Smooth muscle cell (in vitro differentiated cells): ENCODE data around the gene CLIP1. TPM values are rescaled to one million over a fixed set of nuclear protein-coding genes. Genes with fewer than 3 reads are reported as not detected.

Experiments
- DNase-seq: peaks from one replicate; lab custom pipeline; 2025; ENCODE audit not compliant: unreplicated experiment; lab: John Stamatoyannopoulos, UW
- H2AFZ ChIP-seq: fragments of 200-600 bp; sonication (generic); 2 replicates; pipeline ENCODE4 v1.6.0; 2016; ENCODE audit warnings: antibody characterized with exemption, low read depth, mild to moderate bottlenecking
- H3F3A ChIP-seq: fragments of 200-600 bp; sonication (generic); 2 replicates; pipeline ENCODE4 v1.6.0; 2017; ENCODE audit warnings: antibody characterized with exemption, low read depth
- H3K27ac ChIP-seq: fragments of 200-600 bp; sonication (generic); 2 replicates; pipeline ENCODE4 v1.5.1; 2016; ENCODE audit warnings: low read depth, mild to moderate bottlenecking
- H3K27me3 ChIP-seq: fragments of 200-600 bp; sonication (generic); 2 replicates; pipeline ENCODE4 v1.6.1; 2016; ENCODE audit warnings: low read depth, mild to moderate bottlenecking
- H3K36me3 ChIP-seq: fragments of 200-600 bp; sonication (generic); 2 replicates; pipeline ENCODE4 v1.5.1; 2016; ENCODE audit warnings: low read depth
- H3K4me1 ChIP-seq: fragments of 200-600 bp; sonication (generic); 2 replicates; pipeline ENCODE4 v1.5.1; 2016; ENCODE audit warnings: low read depth
- H3K4me2 ChIP-seq: fragments of 200-600 bp; sonication (generic); 2 replicates; pipeline ENCODE4 v1.6.0; 2016; ENCODE audit warnings: mild to moderate bottlenecking
- H3K4me3 ChIP-seq: fragments of 200-600 bp; sonication (generic); 2 replicates; pipeline ENCODE4 v1.5.1; 2016; ENCODE audit warnings: mild to moderate bottlenecking
- H3K79me2 ChIP-seq: fragments of 200-600 bp; sonication (generic); 2 replicates; pipeline ENCODE4 v1.6.0; 2016; ENCODE audit warnings: low read depth, mild to moderate bottlenecking
- H3K9ac ChIP-seq: fragments of 200-600 bp; sonication (generic); 2 replicates; pipeline ENCODE4 v1.6.0; 2016; ENCODE audit warnings: low read depth
- H3K9me3 ChIP-seq: fragments of 200-600 bp; sonication (generic); replicated peaks from 2 replicates; pipeline ENCODE4 v1.5.1; 2016; ENCODE audit warnings: low read depth
- H4K20me1 ChIP-seq: fragments of 200-600 bp; sonication (generic); 2 replicates; pipeline ENCODE4 v1.6.0; 2016; ENCODE audit warnings: low read depth
- WGBS: methylation state at CpG from one replicate; pipeline ENCODE4 v1.1.7; 2016; ENCODE audit warnings: low lambda C conversion rate; 5-methylcytosine and 5-hydroxymethylcytosine counted together
- polyA plus RNA-seq: library from polyadenylated mRNA; unstranded; fragments of >200 nt; fragmentation: Nextera tagmentation; extraction: Ambion mirVana; gene quantifications from 2 replicates; pipeline ENCODE4 v1.2.1, GENCODE V29; 2016
- total RNA-seq: library from RNA; depleted of rRNA; stranded (reverse); fragments of >200 nt; gene quantifications from 2 replicates; pipeline ENCODE4 v1.2.3, GENCODE V29; 2014
- TF ChIP-seq, protein P1 (sequence below): fragments of 200-600 bp; sonication (generic); IDR thresholded peaks from 2 replicates; pipeline ENCODE4 v1.5.1; 2017; ENCODE audit warnings: borderline replicate concordance, mild to moderate bottlenecking, antibody characterized with exemption; ENCODE audit not compliant: insufficient read depth, poor library complexity, severe bottlenecking

CLIP1 gene
- total and polyA plus RNA-seq, 2 experiments from 2014 or later = 15.3 to 40.4 TPM

DNA sequence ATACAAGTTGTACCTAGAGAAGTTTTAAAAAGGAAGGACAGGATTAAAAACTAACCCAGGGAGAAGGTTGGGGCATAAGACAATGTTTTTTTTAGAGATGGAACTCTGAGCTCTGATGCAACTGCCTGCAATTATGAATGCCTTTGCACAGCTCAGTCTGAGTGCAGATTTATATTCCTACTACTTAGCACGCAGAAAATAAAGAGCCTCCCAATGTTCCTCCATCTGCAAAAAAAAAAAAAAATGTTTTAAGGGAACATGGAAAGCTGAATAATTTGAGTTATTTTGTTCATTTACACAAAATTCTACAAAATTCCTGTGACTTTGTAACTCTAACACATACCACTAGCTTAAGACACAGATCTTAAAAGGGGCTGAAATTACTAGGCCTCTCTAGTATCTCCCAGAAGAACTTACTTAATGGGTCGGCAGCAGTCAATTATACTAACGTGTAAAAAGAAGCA is 15.7 kb downstream of the CLIP1 start:
- 15% methylated on average over 3 of the region's 3 CpGs for WGBS
- TF ChIP-seq, protein P1, sequence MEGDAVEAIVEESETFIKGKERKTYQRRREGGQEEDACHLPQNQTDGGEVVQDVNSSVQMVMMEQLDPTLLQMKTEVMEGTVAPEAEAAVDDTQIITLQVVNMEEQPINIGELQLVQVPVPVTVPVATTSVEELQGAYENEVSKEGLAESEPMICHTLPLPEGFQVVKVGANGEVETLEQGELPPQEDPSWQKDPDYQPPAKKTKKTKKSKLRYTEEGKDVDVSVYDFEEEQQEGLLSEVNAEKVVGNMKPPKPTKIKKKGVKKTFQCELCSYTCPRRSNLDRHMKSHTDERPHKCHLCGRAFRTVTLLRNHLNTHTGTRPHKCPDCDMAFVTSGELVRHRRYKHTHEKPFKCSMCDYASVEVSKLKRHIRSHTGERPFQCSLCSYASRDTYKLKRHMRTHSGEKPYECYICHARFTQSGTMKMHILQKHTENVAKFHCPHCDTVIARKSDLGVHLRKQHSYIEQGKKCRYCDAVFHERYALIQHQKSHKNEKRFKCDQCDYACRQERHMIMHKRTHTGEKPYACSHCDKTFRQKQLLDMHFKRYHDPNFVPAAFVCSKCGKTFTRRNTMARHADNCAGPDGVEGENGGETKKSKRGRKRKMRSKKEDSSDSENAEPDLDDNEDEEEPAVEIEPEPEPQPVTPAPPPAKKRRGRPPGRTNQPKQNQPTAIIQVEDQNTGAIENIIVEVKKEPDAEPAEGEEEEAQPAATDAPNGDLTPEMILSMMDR = no peak
- no peak for DNase-seq
- Histone ChIP-seq H3K79me2 (peaks cover 85% of the 10 kb centered on the region), H3K27ac (peak overlapping the region; percentile 84), H3K4me2 (peak overlapping the region; percentile 70), H3K9me3 (no peaks in the 10 kb centered on the region), H3K4me1 (peaks cover 3% of the 10 kb centered on the region), H3K27me3 (no peaks in the 10 kb centered on the region), H3F3A (no peaks in the 10 kb centered on the region), H3K4me3 (no peak overlapping the region), H3K9ac (no peak overlapping the region), H2AFZ (no peak overlapping the region), H3K36me3 (no peaks in the 10 kb centered on the region), H4K20me1 (no peaks in the 10 kb centered on the region)

DNA sequence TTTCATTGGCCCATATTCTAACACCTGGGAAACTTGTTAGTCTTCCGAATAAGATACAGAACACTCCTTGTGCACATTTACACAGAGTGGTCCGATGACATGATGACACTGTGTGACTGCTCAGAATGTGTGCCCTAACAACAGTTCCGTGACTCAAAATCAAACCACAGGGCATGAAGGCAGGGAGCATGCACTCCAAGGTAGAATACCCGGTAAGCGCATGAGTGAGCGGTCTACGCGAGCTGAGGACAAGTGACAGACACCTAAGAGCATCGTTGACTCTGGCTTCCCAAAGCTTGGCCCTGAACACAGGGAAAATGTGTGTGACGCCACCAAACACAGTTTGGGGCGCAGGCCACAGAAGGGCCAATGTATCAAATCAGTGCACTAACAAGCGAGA is 18.6 kb downstream of the CLIP1 start:
- 98% methylated on average over 12 of the region's 12 CpGs for WGBS
- no peaks in the 10 kb centered on the region for H3K36me3 ChIP-seq
- H3K27ac ChIP-seq = no peak overlapping the region
- no peaks in the 10 kb centered on the region for H4K20me1 ChIP-seq
- DNase-seq = no peak
- H3K27me3 ChIP-seq = no peaks in the 10 kb centered on the region
- H3F3A ChIP-seq = no peaks in the 10 kb centered on the region
- no peaks in the 10 kb centered on the region for H3K9me3 ChIP-seq
- H3K4me2 ChIP-seq = no peak overlapping the region
- no peak overlapping the region for H3K9ac ChIP-seq
- no peak overlapping the region for H2AFZ ChIP-seq
- peaks cover 8% of the 10 kb centered on the region for H3K4me1 ChIP-seq
- no peak overlapping the region for H3K4me3 ChIP-seq
- TF ChIP-seq, protein P1 = no peak
- H3K79me2 ChIP-seq = peaks cover 65% of the 10 kb centered on the region

DNA sequence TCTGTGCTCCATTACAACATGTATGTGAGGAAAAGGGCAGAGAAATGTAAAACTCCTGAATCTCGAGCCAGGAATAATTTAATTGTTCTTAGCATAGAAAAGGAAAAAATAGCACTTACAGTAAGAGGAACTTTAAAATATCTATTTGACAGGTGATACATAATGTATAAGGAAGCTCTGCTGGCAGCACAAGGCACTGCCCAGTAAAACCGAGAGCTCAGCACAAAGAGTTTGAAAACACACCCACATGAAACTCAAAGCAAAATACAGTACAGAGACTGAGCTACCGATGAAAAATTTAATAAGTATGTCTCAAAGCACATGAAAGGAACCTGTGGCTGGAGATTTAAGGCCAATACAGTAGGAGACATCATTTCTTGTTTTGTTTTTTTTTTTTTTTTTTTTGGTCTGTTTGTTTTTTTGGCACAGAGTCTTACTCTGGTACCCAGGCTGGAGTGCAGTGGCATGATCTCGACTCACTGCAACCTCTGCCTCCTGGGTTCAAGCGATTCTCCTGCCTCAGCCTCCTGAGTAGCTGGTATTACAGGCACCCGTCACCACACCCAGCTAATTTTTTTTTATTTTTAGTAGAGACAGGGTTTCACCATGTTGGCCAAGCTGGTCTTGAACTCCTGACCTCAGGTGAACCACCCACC is 19.2 kb downstream of the CLIP1 start:
- Histone ChIP-seq H3K27ac (no peak overlapping the region), H3K4me2 (no peak overlapping the region), H3F3A (no peaks in the 10 kb centered on the region), H3K36me3 (no peaks in the 10 kb centered on the region), H3K9ac (no peak overlapping the region), H3K9me3 (no peaks in the 10 kb centered on the region), H2AFZ (no peak overlapping the region), H3K4me1 (peaks cover 8% of the 10 kb centered on the region), H4K20me1 (no peaks in the 10 kb centered on the region), H3K79me2 (peaks cover 64% of the 10 kb centered on the region), H3K27me3 (no peaks in the 10 kb centered on the region), H3K4me3 (no peak overlapping the region)
- TF ChIP-seq, protein P1 = no peak
- DNase-seq = no peak
- WGBS = 93% methylated on average over 6 of the region's 6 CpGs

DNA sequence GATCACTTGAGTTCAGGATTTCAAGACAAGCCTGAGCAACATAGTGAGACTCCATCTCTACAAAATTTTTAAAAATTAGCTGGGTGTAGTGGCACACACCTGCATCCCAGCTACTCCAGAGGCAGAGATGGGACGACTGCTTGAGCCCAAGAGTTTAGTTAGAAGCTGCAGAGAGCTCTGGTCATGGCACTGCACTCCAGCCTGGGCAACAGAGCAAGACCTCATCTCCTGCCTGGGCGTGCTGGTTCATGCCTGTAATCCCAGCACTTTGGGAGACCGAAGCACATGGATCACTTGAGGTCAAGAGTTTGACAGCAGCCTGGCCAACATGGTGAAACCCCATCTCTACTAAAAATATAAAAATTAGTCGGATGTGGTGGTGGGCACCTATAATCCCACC is 20.2 kb downstream of the CLIP1 start:
- peaks cover 8% of the 10 kb centered on the region for H3K4me1 ChIP-seq
- TF ChIP-seq, protein P1 = no peak
- WGBS = 82% methylated on average over 4 of the region's 4 CpGs
- H2AFZ ChIP-seq = no peak overlapping the region
- no peak overlapping the region for H3K9ac ChIP-seq
- H3K4me3 ChIP-seq = no peak overlapping the region
- H3F3A ChIP-seq = no peaks in the 10 kb centered on the region
- no peak overlapping the region for H3K4me2 ChIP-seq
- H4K20me1 ChIP-seq = no peaks in the 10 kb centered on the region
- H3K9me3 ChIP-seq = no peaks in the 10 kb centered on the region
- no peaks in the 10 kb centered on the region for H3K36me3 ChIP-seq
- DNase-seq = no peak
- no peaks in the 10 kb centered on the region for H3K27me3 ChIP-seq
- H3K27ac ChIP-seq = peak overlapping the region; percentile 98
- H3K79me2 ChIP-seq = peaks cover 66% of the 10 kb centered on the region
